Activated CD4-positive, alpha-beta T cell treated with anti-CD3 and anti-CD28 coated beads for 1 hour (primary cell): ENCODE results near the gene ZNF593OS.

ENCODE experiments used
- DNase-seq: peaks from one replicate; pipeline ENCODE4 v3.0.0-alpha.2; 2020

Gene ZNF593OS

DNA sequence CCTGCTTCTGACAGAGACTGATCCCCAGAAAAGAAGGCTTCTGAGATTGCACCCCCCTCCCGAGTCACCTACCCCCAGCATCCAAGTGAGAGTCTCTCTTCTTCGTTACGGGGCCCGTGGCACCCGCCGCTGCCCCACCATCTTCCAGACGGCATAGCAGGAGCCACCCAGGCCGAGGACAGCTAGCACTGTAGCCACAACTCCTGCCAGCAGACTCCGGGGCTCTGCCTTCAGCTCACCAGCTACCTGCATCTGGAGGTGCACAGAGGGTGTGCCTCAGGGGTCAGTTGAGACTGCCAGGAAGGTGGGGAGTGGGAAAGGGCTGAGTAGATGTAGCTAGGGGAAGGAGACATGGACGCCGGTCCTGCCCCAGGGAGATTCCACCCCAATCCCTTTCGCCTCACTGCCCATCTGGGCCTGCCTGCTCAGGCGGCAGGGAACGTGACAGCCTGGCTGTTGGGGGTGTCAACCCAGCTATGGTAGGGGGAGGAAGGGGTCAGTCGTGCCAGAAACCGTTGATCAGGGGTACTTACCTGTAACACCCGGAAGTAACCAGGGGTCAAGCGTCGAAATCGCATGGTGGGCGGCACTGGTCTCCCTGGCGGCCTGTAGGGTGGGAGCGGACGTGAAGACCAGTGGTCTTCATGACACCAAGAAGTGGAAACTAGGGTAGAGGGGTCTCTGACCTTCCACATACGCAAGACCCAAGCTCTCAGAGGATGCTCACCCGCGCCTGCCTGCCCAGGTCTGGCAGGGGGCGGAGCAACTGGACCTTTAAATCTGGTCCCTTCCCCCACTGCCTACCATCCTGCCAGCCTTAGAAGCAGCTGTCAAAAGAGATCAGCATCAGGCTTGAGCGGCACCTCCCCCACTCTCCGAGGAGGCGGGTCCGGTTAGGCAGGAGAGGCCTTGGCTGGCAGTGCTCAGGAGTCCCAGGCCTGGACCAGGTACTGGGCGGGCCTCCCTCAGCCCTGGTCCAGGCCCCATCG is at the start of gene ZNF593OS:
TSS of gene ZNF593OS (minus strand) at position 749 of the 989 bp plus-strand sequence. CDS start at position 578, 171 bp downstream.
- no peak for DNase-seq

DNA sequence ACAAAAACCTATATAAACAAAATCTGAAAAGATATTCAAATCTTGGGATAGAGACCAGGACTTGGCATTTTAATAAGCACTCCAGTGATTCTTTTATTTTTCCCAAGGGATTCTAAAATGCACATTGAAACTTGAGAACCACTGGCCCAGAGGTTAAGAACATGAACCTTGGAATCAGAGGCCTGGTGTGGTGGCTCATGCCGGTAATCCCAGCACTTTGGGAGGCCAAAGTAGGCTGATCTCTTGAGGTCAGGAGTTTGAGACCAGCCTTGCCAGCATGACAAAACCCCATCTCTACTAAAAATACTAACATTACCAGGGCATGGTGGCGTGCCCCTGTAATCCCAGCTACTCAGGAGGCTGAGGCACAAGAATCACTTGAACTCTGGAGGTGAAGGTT is 49.5 kb upstream of the ZNF593OS start:
- no peak for DNase-seq

DNA sequence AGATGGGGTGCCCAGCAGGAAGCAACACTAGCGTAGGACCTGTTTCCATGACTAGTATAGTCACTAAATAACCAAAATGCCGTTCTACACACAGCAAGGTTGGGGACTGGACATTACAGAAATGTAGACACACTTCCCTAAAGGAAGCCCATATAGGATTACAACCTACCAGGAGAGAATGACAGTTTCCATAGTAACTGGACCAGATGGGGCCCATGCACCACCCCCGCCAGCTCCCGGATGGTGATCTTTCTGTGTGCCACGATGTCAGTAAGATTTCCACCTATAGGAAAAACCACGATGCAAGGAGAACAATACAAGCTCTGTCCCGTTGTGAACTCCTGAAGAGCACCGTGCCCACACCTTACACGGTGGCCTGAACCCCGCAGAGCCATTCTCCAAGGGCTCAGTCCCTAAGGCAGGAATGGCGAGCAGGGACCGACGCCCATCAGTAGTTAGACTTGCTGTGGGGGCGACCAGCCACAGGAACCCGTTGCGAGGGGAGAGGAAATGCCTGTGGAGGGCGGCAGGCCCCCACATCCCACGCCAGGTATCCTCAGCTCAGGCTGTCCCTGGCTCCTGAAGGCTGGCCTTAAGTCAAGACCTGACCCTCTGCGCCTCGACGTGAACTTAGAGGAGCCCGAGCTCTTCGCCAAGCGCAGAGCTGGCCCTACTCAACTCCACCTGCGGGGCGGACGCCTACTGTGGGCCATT is 48.7 kb upstream of the ZNF593OS start:
- no peak for DNase-seq

DNA sequence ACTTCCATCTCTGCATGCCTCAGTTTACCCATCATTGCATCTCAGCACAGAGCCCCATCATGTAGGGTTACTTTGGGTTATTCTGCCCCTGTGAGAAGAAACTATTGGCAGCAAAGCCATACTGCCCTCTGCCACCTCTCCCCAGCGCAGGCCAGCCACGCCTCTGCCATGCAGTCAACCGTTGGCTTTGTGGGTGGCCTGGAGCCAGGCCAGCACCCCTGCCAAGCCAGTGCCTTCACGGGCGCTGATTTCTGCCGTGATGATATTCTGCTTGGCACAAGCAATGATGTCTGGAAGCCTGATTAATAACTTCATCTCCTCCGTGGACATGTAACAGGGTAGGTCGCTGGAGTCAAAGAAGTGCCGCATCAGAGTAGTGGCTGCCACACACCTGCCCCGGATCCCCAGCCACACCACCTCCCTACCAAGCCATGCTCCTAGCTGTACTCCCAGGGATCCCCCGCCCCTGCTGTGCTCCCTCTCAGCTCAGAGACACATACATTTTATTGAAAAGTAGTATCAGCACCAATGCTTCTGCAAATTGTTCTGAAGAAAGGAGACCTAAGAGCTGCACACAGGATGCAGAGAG is 47.4 kb upstream of the ZNF593OS start:
- DNase-seq = no peak

DNA sequence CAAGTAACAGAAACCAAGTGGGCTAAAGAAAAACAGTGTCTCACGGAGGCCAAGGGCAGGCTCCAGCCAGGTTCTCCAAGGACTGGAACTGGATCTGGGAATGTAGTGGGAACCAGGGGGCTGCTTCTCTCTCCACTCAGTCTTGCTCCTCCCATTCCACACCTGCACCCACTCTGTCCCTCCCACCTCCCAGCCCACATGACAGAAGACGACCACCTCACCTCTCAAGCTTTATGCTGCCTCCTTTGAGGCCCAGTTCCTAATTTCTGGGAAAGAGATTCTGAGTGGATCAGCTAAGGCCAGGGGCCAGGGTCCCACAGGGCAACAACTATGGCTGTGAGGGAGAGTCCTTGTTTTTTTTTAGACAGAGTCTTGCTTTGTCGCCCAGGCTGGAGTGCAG is 43.6 kb upstream of the ZNF593OS start:
- no peak for DNase-seq

DNA sequence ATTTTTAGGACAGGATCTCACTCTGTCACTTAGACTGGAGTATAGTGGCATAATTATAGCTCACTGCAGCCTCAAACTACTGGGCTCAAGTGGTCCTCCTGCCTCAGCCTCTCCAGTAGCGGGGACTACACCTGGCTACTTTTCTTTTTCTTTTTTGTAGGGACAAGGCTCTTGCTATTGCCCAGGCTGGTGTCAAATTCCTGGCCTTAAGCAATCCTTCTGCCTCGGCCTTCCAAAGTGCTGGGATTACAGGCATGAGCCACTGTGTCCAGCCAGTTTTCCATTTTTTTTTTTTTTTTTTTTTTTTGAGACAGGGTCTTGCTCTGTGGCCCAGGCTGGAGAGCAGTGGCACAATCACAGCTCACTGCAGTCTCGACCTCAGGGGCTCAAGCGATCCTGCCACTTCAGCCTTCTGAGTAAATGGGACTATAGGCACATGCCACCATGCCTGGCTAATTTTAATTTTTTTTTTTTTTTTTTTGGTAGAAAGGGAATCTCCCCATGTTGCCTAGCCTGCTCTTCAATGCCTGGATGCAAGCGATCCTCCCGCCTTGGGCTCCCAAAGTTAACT is 41.8 kb upstream of the ZNF593OS start:
- DNase-seq = no peak

DNA sequence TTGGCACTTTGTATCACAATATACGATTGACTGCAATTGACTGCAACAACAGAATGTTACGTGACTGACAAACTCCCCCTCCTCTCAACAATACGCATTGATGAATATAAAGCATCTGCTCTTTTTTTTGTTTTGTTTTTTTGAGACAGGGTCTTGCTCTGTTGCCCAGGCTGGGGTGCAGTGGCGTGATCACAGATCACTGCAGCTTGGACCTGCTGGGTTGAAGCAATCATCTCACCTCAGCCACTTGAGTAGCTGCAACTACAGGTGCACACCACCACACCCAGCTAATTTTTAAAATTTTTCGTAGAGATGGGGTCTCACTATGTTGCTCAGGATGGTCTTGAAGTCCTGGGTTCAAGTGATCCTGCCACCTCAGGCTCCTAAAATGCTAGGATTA is 41.1 kb upstream of the ZNF593OS start:
- no peak for DNase-seq

DNA sequence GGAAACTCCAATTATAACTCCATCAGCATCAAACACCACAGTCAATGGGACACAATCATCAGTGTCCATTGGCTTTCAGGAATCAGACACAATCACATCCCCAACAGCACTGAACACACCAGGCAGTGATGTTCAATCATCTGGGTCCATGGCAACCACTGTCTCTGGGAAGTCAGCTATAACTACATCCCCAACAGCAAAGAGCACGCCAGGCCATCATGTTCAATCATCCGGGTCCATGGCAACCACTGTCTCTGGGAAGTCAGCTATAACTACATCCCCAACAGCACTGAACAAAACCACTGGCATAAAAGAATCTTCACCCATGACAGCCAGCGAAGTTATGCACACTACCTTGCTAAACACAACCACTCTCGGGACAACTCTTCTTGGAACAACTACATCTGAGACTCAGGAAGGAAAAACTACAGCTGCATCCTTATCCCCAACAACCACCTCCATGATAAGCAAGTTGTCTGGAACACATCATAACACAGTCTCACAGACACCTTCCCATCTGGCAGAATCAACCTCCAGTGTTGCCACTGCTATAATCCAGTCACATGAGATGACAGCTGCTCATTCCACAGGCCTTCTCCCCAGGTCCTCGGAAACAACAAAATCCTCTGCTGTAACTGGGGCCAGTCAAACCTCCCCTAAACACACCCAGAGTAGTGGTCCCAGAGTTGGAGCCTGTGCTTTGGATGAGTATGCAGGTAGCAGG is 38.7 kb upstream of the ZNF593OS start:
- DNase-seq = no peak

DNA sequence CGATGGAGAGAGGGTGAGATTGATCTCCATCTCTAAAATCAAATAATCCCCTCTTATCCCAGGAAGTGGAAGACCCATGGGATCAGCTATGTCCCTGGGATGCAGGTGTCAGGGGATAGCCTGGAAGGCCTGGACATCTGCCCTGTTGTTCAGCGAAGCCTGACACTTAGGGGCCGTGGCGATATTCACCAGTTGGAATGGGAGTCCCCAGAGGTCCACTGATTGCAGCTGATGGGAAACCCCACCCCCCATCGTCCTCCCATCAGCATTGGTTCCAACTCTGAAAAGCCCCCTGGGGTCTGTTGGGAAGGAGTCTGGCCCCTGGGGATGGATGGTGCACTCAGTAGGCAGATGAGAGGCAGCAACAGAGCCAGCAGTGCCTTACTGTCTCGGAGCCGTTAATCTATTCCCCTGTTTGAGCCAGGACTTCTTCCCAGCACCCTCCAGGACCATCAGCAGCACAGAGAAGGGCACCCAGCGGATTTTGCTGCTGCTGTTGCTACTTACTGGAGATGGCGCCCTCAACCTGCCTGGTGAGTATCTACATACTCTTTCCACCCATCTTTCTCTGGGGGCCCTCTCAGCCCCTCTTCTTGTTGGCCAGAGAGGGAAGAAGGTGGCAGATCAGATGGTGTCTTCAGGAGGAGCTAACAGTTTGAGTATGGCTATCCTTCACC is 32.1 kb upstream of the ZNF593OS start:
- no peak for DNase-seq

DNA sequence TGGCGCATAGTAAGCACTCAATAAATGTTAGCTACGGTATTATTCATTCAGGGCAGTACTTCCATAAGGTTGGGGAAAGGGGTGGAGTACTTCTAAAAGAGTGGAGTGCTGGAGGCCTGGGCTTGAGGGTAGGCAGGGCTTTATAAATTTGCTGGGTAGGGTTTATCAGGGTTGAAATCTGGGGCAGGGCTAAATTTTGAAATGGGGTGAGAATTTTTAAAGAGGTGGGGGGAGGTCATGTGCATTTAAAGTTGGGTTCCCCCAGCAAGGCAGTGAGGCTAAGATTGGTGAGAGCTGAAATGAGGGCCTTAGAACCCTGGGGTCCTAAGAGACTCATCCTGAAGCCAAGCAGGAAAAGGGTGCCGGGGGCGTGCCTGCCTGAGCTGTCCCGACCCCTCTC is 28.8 kb upstream of the ZNF593OS start:
- no peak for DNase-seq

DNA sequence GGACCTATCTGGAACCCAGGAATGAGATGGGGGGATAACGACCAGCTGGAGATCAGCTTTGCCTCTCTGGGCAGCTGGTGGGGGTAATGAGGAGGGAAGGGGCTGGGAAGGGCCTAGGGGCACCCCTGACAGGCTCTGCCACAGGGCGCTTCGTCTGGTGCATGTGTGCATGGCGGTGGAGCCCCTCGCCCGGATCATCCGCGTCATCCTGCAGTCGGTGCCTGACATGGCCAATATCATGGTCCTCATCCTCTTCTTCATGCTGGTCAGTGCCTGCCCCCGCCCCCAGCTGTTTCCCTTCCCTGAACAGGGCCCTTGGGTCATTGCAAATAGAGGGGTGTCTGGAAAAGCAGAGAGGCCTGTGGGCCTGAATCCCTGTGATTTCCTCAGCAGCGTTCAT is 26.2 kb upstream of the ZNF593OS start:
- no peak for DNase-seq

DNA sequence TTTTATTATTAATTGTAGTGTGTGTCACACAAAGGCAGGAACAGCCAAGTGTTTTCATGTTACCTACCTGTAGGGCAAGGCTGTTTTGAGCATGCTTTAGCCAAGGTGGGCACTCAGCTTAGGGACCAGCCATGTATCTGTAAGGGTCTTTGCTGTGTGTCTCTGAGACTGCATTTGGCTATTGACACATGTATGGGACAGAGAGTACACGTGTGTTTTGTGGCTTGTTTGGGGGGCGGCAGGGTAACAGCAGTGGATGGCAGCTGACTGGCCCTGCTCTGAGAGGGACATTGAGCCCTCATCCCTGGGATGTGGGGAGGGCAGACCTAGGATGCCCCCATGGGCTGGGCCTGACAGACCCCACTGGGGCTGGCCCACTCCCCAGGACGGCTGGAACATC is 25.7 kb upstream of the ZNF593OS start:
- no peak for DNase-seq

DNA sequence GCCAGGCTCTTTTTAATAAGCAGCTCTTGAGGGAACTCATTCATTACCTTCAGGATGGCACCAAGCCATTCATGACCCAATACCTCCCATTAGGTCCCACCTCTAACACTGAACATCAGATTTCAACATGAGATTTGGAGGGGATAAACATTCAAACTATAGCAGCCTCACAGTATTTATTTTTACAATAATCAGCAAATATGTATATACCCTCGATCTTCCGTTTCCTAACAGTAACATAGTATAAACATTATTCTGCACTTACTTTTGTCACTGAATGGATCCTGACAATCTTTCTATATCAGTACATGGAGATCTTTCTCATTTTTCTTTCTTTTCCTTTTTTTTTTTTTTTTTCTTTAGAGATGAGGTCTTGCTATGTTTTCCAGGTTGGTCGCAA is 24.2 kb upstream of the ZNF593OS start:
- DNase-seq = no peak

DNA sequence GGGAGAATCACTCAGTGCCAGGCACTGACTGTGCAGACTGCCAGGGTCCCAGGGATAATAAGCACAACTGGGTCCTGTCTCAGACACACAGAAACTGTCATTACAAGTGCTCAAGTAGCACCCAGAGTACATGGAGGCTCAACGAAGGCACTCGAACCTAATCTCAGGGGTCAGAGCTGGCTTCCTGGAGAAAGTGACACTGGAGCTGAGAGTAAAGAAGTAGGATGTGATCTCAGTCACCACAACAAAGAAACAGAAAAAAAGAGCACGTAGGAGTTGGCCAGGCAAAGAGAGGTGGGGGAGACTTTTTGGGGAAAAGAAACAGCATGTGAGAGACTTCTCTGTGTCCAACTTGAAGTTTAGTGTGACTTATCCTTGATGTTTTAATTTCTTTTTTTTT is 20.1 kb upstream of the ZNF593OS start:
- no peak for DNase-seq

DNA sequence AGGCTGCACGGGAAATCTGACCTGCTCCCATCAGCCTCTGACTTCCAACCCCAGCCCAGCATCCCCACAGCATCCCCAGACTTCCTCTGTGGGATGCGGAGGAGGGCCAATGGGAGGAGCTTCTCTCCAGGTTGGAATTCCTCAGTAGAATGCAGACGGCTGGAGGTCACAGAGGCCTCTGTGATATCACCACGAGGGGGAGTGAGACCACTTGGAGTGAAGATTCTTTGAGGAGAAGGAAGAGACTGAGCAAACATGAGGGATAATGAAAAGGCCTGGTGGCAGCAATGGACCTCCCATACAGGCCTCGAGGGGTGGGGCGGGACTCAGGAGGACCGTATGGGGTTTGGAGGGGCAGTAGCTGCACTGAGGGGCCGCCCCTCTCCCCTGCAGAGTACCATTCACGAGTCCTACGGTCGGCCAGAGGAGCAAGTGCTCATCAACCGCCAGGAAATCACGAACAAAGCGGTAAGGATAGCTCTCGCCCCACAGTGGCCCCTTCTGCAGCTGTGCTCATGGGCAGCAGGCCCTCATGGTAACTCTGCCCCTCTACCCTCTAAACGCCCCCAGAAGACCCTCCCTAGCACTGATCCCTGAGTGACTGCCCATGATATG is 18.8 kb upstream of the ZNF593OS start, which contains the start of gene CATSPER4:
TSS of gene CATSPER4 (plus strand) at position 230 of the 615 bp plus-strand sequence. CDS start at position 256, 26 bp downstream.
- DNase-seq = no peak

DNA sequence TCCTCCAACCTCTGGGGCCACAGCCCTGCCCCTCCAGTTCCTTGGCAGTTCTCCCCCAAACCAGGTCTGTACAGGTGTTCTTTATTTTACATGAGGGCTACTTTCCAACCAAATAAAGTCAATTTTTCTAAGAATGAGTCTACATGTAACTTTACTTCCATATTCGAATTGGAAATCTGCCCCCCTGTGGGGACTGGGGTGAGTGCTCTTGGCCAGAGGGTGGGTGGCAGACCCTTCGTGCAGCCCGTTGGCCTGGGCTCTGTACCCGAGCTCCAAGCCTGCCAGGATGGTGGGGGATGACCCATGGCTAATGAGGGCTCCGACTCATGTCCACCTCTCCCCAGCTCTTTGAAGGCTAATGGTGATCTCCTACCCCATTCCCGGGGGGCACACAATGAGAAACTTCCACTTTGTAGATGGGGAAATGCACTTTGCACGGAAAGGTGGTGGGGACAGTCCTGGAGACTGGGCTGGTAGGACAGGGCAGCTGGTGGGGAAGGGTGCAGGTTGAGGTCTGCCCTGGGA is 18.2 kb upstream of the ZNF593OS start:
- DNase-seq = no peak

DNA sequence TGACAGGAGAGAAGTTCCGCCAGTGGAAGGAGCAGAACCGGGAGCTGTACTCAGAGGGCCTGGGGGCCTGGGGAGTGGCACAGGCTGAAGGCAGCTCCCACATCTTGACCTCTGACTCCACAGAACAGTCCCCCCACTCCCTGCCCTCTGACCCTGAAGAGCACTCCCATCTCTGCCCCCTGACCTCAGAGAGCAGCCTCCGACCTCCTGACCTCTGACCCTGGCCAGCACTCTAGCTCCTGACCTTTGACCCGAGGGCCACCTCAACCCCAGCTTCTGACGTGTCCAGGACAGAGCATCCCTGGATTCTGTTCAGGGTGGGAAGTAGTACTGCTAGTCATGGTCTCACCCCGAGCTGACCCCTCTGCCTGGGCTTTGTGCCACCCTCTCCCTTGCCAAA is 17.7 kb upstream of the ZNF593OS start:
- DNase-seq = no peak

DNA sequence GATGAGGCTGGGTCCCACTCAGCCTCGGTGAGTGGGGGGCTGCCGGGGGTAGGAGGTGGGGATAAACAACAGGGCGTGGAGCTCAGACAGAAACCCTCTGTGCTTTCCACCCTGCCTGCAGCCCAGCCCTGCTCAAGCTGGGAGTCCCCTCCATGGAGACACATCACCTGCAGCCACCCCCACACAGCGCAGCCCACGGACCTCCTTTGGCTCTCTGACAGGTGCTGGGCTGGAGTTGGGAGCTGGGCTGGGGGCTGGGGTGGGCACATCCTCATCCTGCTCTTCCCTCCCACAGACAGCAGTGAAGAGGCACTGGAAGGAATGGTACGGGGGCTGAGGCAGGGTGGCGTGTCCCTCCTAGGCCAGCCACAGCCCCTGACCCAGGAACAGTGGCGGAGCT is 16.8 kb upstream of the ZNF593OS start:
- DNase-seq = no peak

DNA sequence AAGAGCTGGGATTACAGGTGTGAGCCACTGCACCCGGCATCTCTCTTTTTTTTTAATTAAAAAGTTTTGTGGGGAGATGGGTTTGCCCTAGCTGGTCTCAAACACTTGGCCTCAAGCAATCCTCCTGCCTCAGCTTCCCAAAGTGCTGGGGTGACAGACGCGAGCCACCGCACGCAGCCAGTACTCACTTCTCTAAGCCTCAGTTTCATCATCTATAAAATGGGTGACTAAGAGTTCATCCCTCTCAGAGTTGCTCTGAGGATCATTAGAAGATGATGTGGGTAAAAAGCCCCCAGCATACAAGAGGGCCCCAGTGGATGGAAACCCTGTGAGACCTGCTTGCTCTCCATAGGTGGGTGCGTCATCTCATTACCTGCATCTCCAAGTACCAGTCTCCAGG is 16.2 kb upstream of the ZNF593OS start:
- DNase-seq = no peak

DNA sequence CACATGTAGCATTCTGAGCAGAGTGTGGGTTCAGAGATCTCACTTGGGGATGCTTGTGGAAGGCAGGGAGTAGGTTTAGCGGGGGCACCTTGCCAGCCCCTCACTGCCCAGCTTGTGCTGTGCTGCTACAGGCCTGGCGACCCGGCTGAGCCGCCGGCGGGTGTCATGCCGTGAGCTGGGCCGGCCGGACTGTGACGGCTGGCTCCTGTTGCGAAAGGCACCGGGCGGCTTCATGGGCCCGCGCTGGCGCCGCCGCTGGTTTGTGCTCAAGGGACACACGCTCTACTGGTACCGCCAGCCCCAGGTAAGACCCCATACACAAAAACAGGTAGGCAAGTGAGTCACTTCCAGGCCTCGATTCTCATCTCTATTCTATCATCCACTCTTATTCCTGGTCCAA is 13.3 kb upstream of the ZNF593OS start:
- DNase-seq = no peak

DNA sequence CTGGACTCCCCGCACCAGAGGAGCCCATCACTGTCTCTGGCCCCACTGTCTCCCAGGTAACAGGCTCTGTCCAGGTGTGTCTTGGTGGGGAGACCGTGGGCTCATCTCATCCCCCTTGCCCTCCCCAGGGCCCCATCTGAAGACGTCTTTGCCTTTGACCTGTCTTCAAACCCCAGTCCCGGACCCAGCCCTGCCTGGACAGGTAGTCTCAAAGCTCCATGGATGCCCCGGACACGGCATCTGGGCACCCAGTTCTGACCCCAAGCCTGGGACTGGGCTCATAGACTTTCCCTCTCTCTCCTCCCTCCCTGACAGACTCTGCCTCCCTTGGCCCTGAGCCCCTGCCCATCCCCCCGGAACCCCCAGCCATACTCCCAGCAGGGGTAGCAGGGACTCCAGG is 12.5 kb upstream of the ZNF593OS start:
- no peak for DNase-seq
